Prostate gland (tissue), 2 donors: ENCODE measurements around the gene SLC23A3.

Experiments used
- POLR2A ChIP-seq: fragments of 450-650 bp; IDR thresholded peaks from one replicate; pipeline ENCODE4 v1.6.1; 2016; ENCODE audit warnings: antibody characterized with exemption, mild to moderate bottlenecking
- TF ChIP-seq, protein P1 (sequence below), 4 experiments: fragments of 200-600 bp in 2 of 4; fragments of 450-650 bp in 2 of 4; sonication (generic) in 2 of 4; IDR thresholded peaks; 1 replicate in 3 of 4; 2 replicates in 1 of 4; pipeline ENCODE4 v1.5.1; 2016 to 2019; ENCODE audit warnings: antibody characterized with exemption in 4 of 4, mild to moderate bottlenecking in 2 of 4, moderate library complexity in 2 of 4

DNA sequence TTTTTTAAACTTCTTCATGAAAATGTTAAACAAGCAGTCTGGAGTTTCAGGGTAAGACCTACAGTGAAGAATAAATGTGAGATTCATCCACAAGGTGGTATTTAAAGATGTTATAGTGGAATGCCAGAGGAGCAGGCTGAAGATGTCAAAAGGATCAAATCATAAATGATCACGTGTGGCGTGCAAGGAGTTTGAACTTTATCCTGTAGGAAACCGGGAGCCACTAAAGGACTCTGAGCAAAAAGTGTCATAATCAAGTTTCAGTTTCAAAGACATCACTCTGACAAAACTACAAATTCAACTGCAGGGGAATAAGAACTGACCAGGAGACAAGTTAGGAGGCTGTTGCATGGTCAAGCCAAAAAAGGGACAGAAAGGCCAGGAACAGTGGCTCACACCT lies 29.1 kb downstream of the SLC23A3 start:
- no peak for TF ChIP-seq POLR2A
- TF ChIP-seq, protein P1, sequence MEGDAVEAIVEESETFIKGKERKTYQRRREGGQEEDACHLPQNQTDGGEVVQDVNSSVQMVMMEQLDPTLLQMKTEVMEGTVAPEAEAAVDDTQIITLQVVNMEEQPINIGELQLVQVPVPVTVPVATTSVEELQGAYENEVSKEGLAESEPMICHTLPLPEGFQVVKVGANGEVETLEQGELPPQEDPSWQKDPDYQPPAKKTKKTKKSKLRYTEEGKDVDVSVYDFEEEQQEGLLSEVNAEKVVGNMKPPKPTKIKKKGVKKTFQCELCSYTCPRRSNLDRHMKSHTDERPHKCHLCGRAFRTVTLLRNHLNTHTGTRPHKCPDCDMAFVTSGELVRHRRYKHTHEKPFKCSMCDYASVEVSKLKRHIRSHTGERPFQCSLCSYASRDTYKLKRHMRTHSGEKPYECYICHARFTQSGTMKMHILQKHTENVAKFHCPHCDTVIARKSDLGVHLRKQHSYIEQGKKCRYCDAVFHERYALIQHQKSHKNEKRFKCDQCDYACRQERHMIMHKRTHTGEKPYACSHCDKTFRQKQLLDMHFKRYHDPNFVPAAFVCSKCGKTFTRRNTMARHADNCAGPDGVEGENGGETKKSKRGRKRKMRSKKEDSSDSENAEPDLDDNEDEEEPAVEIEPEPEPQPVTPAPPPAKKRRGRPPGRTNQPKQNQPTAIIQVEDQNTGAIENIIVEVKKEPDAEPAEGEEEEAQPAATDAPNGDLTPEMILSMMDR (IDR thresholded peaks at IDR 0.05) = no peak
